GM13977 (cell line): ENCODE measurements around the gene RAI1.

Experiments
- DNase-seq: peaks from one replicate; pipeline ENCODE4 v3.0.0; 2012; ENCODE audit warnings: low spot score
- CTCF ChIP-seq: IDR thresholded peaks from 2 replicates; pipeline ENCODE4 v1.5.1; 2012; ENCODE audit warnings: mild to moderate bottlenecking, control low read depth; ENCODE audit not compliant: insufficient read depth; ENCODE audit errors: extremely low read depth, missing control alignments
- in situ Hi-C: fragments of 300-500 bp; cut with MboI; formaldehyde crosslinking; loops from one replicate; pipeline ENCODE4 v1.12.0; 2022; ENCODE audit warnings: low sequenced_read_pairs, low pct_unique_long_range_greater_than_20kb, mixed read lengths, inconsistent platforms; ENCODE audit not compliant: unreplicated experiment

Gene RAI1

GRCh38 chr17:17668775-17669579 is 12.3 kb upstream of the RAI1 start:
- in situ Hi-C loops = no loop called here
- no peak for TF ChIP-seq CTCF
- DNase-seq = no peak

DNA sequence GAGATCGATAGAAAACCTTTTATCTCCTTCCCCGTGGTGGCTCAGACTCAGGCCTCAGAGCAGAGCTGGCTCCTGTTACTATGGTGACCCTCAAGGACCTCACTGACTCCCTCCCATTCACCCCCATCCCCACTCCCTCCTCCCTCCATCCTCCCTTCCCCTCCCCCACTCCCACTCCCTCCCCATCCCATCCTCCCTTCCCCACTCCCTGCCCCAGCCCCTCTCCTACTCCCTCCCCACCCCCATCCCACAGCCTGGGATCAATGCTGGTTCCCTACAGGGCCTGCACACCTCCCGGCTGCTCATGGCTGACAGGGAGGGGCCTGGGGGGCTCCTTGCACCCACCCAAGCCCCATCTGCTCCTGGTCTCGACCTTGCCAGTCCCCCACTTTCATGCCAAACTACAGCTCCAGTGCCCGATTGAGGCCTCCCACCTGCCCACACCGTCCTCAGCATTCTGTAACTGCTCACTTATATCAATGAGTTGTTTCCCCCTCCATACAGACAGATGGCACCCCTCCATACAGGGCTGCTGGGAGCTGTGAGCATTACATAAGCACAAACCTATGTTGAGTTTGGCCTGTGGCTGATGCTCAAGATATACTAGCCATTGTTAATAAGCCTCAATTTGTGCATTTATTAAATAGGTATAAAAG is 11.6 kb upstream of the RAI1 start:
- in situ Hi-C loops = loop anchor here (10.0 kb wide), 2 partner anchors 195 to 355 kb away; no protein-coding TSS in a partner anchor
- TF ChIP-seq CTCF = no peak
- DNase-seq = no peak

- TF ChIP-seq CTCF = no peak
- DNase-seq = no peak
- in situ Hi-C loops = loop anchor here (10.0 kb wide), 2 partner anchors 194 to 354 kb away; no protein-coding TSS in a partner anchor
These were observed 10.5 kb upstream of the RAI1 start for GRCh38 chr17:17670701-17671305.

DNA sequence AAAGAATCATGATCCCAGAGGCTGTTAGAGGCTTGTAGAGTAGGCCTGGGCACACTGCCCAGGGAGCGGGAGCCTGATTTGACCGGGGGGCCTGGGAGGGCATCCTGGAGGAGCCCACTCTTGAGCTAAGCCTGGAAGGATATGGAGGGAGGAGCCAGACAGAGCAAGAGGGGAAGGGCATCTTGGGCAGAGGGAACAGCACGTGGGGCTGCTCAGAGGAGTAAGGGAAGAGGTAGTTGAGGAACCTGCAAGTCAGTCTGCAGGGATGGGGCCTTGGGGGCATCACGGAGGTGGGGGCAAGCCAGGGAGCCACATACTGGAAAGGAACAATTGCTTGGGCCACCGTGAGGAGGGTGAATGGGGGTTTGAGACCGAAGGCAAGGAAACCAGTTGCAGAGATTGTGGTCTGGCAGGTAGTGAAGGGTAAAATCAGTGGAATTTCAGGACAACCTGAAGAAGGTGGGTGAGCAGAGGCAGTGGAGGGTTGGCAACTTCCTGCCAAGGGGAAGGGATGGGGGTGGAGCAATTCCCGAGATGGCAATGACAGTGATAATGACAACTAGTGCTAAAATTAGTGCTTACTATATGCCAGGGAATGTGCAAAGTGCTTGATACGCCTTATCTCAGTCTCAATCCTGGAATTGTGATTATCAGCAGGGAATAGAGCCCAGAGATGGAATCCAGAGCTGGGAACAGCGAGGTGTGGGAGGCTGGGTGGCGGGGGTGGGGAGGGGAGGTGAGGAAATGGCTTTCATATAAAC is 9.7 kb upstream of the RAI1 start:
- TF ChIP-seq CTCF = no peak
- in situ Hi-C loops = loop anchor here (10.0 kb wide), 2 partner anchors 193 to 353 kb away; no protein-coding TSS in a partner anchor

DNA sequence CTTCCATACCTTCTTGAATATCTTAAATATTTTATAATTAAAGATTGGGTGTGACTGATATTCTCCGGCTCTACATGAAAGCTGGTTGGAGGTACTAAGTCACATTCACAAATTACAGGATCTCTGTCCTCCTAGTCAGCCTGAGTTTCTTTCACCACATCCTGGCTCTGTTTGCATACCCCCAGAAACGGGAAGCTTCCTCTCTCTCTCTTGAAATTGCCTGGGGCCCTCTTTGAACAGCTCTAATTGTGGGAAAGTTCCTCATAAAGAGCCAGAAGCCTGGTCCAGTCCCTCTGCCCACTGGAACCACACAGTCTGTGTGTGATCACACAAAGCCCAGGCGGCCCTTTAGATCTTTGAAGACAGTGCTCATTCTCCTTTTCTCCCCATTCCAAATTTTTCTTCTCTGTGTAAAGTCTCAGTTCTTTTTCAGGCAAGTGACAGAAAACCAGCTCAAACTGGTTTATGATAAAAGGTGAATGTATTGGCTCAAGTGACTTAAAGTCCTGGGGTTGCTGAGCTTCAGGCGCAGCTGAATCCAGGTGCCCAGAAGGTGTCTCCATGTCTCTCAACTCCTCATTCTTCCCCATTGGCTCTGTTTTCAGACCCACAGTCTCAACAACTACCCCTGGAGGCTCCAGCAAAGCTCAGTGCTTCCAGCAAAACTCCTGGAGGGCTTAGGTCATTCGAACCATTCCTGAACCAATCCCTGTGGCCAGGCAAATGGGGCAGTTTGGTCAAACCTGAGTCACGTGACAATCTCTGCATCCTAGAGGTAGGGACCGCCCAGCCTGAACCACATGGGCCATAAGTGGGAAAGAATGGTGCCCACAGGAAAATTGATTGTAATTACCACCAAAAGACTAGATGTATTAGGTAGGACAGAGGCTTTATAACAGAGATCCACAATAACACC is 8.5 kb upstream of the RAI1 start:
- in situ Hi-C loops = loop anchor here (10.0 kb wide), 2 partner anchors 192 to 352 kb away; no protein-coding TSS in a partner anchor
- TF ChIP-seq CTCF = no peak
- DNase-seq = no peak

More for the DNA sequence above, 9.7 kb upstream of the RAI1 start:
- no peak for DNase-seq
